Nephron (organoid): ENCODE measurements around the gene ODAD3.
"Not testable (repeated sequence)": the region's sequence is repeated elsewhere in the genome, so short reads cannot be mapped to it uniquely, and the experiment has no call there.

ENCODE experiments used
- H3K27ac Mint-ChIP-seq, 3 experiments: 2 replicates each; pipeline ENCODE4 v1.8.0; 2020; ENCODE audit warnings: mixed read lengths in 3 of 3, mild to moderate bottlenecking in 2 of 3, moderate library complexity in 1 of 3
- H3K27me3 Mint-ChIP-seq: 2 replicates; pipeline ENCODE4 v1.8.0; 2021; ENCODE audit warnings: low read depth, mild to moderate bottlenecking, moderate library complexity, mixed read lengths
- H3K36me3 Mint-ChIP-seq: 2 replicates; pipeline ENCODE4 v1.8.0; 2020; ENCODE audit warnings: low read depth, mixed read lengths
- H3K4me1 Mint-ChIP-seq: 2 replicates; pipeline ENCODE4 v1.8.0; 2020; ENCODE audit warnings: mixed read lengths
- H3K4me3 Mint-ChIP-seq, 3 experiments: 2 replicates each; pipeline ENCODE4 v1.8.0; 2020; ENCODE audit warnings: mild to moderate bottlenecking in 3 of 3, mixed read lengths in 3 of 3, moderate library complexity in 2 of 3
- H3K9me3 Mint-ChIP-seq: 2 replicates; pipeline ENCODE4 v1.8.0; 2020; ENCODE audit warnings: mixed read lengths
- TF ChIP-seq, protein P1 (sequence below), 3 experiments: fragments of 200-600 bp; sonication (generic); IDR thresholded peaks; one replicate each; pipeline ENCODE4 v1.5.0; 2021; ENCODE audit warnings: antibody characterized with exemption in 3 of 3; ENCODE audit not compliant: unreplicated experiment in 3 of 3

Gene ODAD3

GRCh38 chr19:11414544-11414943, 20.4 kb downstream of the ODAD3 start:
- TF ChIP-seq, protein P1, sequence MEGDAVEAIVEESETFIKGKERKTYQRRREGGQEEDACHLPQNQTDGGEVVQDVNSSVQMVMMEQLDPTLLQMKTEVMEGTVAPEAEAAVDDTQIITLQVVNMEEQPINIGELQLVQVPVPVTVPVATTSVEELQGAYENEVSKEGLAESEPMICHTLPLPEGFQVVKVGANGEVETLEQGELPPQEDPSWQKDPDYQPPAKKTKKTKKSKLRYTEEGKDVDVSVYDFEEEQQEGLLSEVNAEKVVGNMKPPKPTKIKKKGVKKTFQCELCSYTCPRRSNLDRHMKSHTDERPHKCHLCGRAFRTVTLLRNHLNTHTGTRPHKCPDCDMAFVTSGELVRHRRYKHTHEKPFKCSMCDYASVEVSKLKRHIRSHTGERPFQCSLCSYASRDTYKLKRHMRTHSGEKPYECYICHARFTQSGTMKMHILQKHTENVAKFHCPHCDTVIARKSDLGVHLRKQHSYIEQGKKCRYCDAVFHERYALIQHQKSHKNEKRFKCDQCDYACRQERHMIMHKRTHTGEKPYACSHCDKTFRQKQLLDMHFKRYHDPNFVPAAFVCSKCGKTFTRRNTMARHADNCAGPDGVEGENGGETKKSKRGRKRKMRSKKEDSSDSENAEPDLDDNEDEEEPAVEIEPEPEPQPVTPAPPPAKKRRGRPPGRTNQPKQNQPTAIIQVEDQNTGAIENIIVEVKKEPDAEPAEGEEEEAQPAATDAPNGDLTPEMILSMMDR (IDR thresholded peaks at IDR 0.05; ENCODE audit: unreplicated experiment in 3 of 3), result no peak

DNA sequence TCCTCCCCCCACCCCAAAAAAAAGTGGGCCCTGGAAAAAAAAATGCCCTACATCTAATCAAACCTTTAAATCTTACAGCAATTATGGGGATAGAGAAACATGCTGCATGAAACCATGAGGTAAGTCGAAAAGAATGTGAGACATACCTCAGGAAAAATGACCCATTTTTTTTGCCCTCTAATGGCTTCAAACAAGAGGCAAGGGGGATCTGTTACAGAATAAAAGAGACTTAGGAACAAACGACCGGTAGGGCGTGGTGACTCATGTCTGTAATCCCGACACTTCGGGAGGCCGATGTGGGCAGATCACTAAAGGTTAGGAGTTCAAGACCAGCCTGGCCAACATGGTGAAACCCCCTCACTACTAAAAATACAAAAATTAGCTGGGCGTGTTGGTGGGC, 24.2 kb downstream of the ODAD3 start:
- TF ChIP-seq, protein P1 (IDR thresholded peaks at IDR 0.05; ENCODE audit: unreplicated experiment in 3 of 3), result no peak
- Mint-ChIP-seq H3K4me1 (no peaks in the 10 kb centered on the region), H3K27me3 (peaks cover 30% of the 10 kb centered on the region), H3K4me3 (no peak overlapping the region), H3K9me3 (no peaks in the 10 kb centered on the region), H3K27ac (peak overlapping the region in 1 of 3 experiments; percentile 62), H3K36me3 (no peaks in the 10 kb centered on the region)

More at GRCh38 chr19:11414544-11414943, 20.4 kb downstream of the ODAD3 start:
- no peak overlapping the region for H3K27ac Mint-ChIP-seq
- H3K36me3 Mint-ChIP-seq, result peaks cover 3% of the 10 kb centered on the region
- peaks cover 51% of the 10 kb centered on the region for H3K27me3 Mint-ChIP-seq
- H3K4me3 Mint-ChIP-seq, result no peak overlapping the region
- H3K4me1 Mint-ChIP-seq, result no peaks in the 10 kb centered on the region
- no peaks in the 10 kb centered on the region for H3K9me3 Mint-ChIP-seq

DNA sequence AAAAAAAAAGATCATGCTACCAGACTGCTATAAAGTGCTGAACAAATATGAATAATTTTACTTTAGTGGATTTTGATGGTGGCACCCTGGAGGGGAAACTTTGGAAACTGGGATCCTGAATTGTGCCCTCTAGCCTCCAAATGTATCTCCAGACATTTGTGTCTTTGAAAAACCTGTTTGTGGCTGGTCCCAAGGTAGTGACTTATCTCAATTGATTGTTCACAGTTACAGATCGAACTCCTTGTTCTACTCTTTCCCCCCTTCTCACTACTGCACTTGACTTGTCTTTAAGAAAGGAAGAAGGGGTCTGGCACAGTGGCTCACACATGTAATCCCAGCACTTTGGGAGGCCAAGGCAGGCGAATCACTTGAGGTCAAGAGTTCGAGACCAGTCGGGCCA, 26.3 kb downstream of the ODAD3 start:
- Mint-ChIP-seq H3K36me3 (no peaks in the 10 kb centered on the region), H3K4me3 (no peak overlapping the region), H3K4me1 (no peaks in the 10 kb centered on the region), H3K9me3 (no peaks in the 10 kb centered on the region), H3K27me3 (peaks cover 24% of the 10 kb centered on the region), H3K27ac (no peak overlapping the region)
- TF ChIP-seq, protein P1 (IDR thresholded peaks at IDR 0.05; ENCODE audit: unreplicated experiment in 3 of 3), result no peak

DNA sequence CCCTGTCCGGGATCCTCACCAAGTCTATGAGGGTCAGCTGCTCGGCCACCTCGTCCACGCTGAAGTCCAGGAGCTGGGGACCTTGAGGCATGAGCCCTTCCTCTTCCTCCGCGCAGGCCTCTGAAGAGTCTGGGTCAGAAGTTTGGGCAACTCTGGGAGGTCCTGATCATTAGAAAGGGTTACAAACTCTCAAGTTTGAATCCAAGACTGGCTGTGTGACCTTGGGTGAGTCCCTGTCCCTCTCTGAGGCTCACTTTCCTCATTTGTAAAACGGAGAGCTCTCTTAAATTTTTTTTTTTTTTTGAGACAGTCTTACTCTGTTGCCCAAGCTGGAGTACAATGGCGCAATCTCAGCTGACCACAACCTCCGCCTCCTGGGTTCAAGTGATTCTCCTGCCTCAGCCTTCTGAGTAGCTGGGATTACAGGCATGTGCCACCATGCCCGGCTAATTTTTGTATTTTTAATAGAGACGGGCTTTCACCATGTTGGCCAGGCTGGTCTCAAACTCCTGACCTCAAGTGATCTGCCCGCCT, 28.2 kb downstream of the ODAD3 start:
- H3K9me3 Mint-ChIP-seq, H3K27ac Mint-ChIP-seq, H3K36me3 Mint-ChIP-seq, H3K4me1 Mint-ChIP-seq, H3K4me3 Mint-ChIP-seq: not testable (repeated sequence)
- H3K27me3 Mint-ChIP-seq, result peaks cover 24% of the 10 kb centered on the region

GRCh38 chr19:11405846-11406643, 28.9 kb downstream of the ODAD3 start:
- Mint-ChIP-seq H3K27ac (no peak overlapping the region), H3K36me3 (peaks cover under 1% of the 10 kb centered on the region), H3K4me1 (no peaks in the 10 kb centered on the region), H3K4me3 (no peak overlapping the region), H3K9me3 (no peaks in the 10 kb centered on the region), H3K27me3 (peaks cover 24% of the 10 kb centered on the region)
- TF ChIP-seq, protein P1 (IDR thresholded peaks at IDR 0.05; ENCODE audit: unreplicated experiment in 3 of 3), result peak in 2 of 3 experiments; percentile 14 to 25

DNA sequence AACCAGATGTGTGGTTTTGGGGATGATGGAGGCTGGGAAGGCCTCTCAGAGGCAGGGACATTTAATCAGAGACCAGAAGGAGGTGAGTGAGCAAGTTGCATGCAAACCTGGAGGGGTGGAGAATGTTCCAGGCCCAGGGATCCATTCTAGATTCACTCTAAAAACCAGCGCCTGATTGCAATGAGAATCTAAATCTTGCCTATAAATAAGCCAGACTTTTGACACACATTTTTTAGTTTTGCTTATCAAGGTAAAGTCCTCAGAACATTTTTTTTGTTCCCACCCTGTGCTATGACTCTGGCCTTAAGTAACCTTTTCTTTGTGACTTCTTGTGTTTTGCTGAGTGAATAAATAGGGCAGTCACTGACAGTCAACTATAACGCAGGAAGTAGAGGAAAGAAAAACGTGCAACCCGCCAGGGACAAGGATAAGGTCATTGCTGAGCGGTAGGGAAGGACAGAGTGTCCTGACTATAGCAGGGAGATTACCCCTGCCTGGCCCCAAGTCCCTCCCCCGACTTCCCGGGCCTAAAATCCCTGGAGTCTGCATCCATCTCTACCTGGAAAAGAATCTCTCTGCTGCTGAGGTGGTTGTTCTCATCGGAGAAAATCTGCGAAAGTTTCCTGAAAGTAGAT, 30.2 kb downstream of the ODAD3 start:
- no peaks in the 10 kb centered on the region for H3K9me3 Mint-ChIP-seq
- H3K4me3 Mint-ChIP-seq, result no peak overlapping the region
- peaks cover 24% of the 10 kb centered on the region for H3K27me3 Mint-ChIP-seq
- no peaks in the 10 kb centered on the region for H3K4me1 Mint-ChIP-seq
- H3K36me3 Mint-ChIP-seq, result peaks cover 5% of the 10 kb centered on the region
- peak overlapping the region in 1 of 3 experiments; percentile 49 for H3K27ac Mint-ChIP-seq
- TF ChIP-seq, protein P1 (IDR thresholded peaks at IDR 0.05; ENCODE audit: unreplicated experiment in 3 of 3), result no peak
